Measurements from ENCODE around the gene SURF4.
"Not testable (repeated sequence)": the region's sequence is repeated elsewhere in the genome, so short reads cannot be mapped to it uniquely, and the experiment has no call there.

Gene SURF4

GRCh38 chr9:133396952-133397351 lies 21.1 kb upstream of the SURF4 start:
- DNase-seq = no peak

- no peak for DNase-seq
Measured at GRCh38 chr9:133394687-133395271, 18.9 kb upstream of the SURF4 start.

GRCh38 chr9:133393399-133393798 lies 17.5 kb upstream of the SURF4 start:
- DNase-seq = no peak

- not testable (repeated sequence) for DNase-seq
Measured at GRCh38 chr9:133392308-133392707, 16.4 kb upstream of the SURF4 start.

- not testable (repeated sequence) for DNase-seq
Measured at GRCh38 chr9:133391449-133391848, 15.6 kb upstream of the SURF4 start.

GRCh38 chr9:133390713-133391112 lies 14.9 kb upstream of the SURF4 start:
- no peak for DNase-seq

- DNase-seq = no peak
Measured at GRCh38 chr9:133389562-133389961, 13.7 kb upstream of the SURF4 start.

GRCh38 chr9:133389025-133389557 lies 13.2 kb upstream of the SURF4 start:
- no peak for DNase-seq

GRCh38 chr9:133387680-133388079 lies 11.8 kb upstream of the SURF4 start:
- no peak for DNase-seq

GRCh38 chr9:133386338-133386737 lies 10.5 kb upstream of the SURF4 start:
- DNase-seq = no peak

- DNase-seq = no peak
Measured at GRCh38 chr9:133385452-133385851, 9.6 kb upstream of the SURF4 start.

- no peak for DNase-seq
Measured at GRCh38 chr9:133384736-133385321, 9.0 kb upstream of the SURF4 start.

GRCh38 chr9:133383438-133383837 lies 7.6 kb upstream of the SURF4 start:
- no peak for DNase-seq

GRCh38 chr9:133382507-133383141 lies 6.8 kb upstream of the SURF4 start:
- no peak for DNase-seq

- no peak for DNase-seq
Measured at GRCh38 chr9:133380734-133381133, 4.9 kb upstream of the SURF4 start.

GRCh38 chr9:133379153-133380086 lies 3.6 kb upstream of the SURF4 start:
- DNase-seq = no peak

GRCh38 chr9:133378408-133378962 lies 2.6 kb upstream of the SURF4 start:
- no peak for DNase-seq

- no peak for DNase-seq
Measured at GRCh38 chr9:133377721-133378216, 1.9 kb upstream of the SURF4 start.

- not testable (repeated sequence) for DNase-seq
Measured at GRCh38 chr9:133377280-133377679, 1.4 kb upstream of the SURF4 start.

- DNase-seq = no peak
Measured at GRCh38 chr9:133375116-133375723, 640 bp downstream of the SURF4 start.

GRCh38 chr9:133374612-133375115 lies 1.2 kb downstream of the SURF4 start:
- DNase-seq = no peak

GRCh38 chr9:133372144-133372543 lies 3.7 kb downstream of the SURF4 start:
- DNase-seq = no peak

Data from NCI-H2227 treated with DMSO at 0.1 percent for 48 hours (cell line).